Neural progenitor cell (in vitro differentiated cells): ENCODE measurements around the gene ST6GAL1. TPM values are rescaled to one million over a fixed set of nuclear protein-coding genes. Genes with fewer than 3 reads are reported as not detected.

Experiments used
- DNase-seq: peaks from one replicate; pipeline ENCODE4 v3.0.0-alpha.2; 2016; ENCODE audit warnings: low spot score
- H2AFZ ChIP-seq: fragments of 200-600 bp; sonication (generic); replicated peaks from 2 replicates; pipeline ENCODE4 v1.6.1; 2016; ENCODE audit warnings: antibody characterized with exemption
- H3F3A ChIP-seq: fragments of 200-600 bp; sonication (generic); 2 replicates; pipeline ENCODE4 v1.6.1; 2016; ENCODE audit warnings: antibody characterized with exemption, low read depth
- H3K27ac ChIP-seq: fragments of 200-600 bp; sonication (generic); 2 replicates; pipeline ENCODE4 v1.5.1; 2016; ENCODE audit warnings: mild to moderate bottlenecking
- H3K27me3 ChIP-seq: fragments of 200-600 bp; sonication (generic); 2 replicates; pipeline ENCODE4 v1.6.1; 2016; ENCODE audit warnings: mild to moderate bottlenecking, moderate library complexity
- H3K36me3 ChIP-seq: fragments of 200-600 bp; sonication (generic); 2 replicates; pipeline ENCODE4 v1.5.1; 2016
- H3K4me1 ChIP-seq: fragments of 200-600 bp; sonication (generic); 2 replicates; pipeline ENCODE4 v1.6.1; 2016; ENCODE audit warnings: mixed run types
- H3K4me2 ChIP-seq: fragments of 200-600 bp; sonication (generic); 2 replicates; pipeline ENCODE4 v1.6.1; 2016
- H3K4me3 ChIP-seq: fragments of 200-600 bp; sonication (generic); 2 replicates; pipeline ENCODE4 v1.5.1; 2016
- H3K79me2 ChIP-seq: fragments of 200-600 bp; sonication (generic); 2 replicates; pipeline ENCODE4 v1.6.1; 2016; ENCODE audit warnings: low read depth
- H3K9ac ChIP-seq: fragments of 200-600 bp; sonication (generic); 2 replicates; pipeline ENCODE4 v1.6.1; 2016
- H3K9me3 ChIP-seq: fragments of 200-600 bp; sonication (generic); 2 replicates; pipeline ENCODE4 v1.5.1; 2016; ENCODE audit warnings: low read depth
- H4K20me1 ChIP-seq: fragments of 200-600 bp; sonication (generic); 2 replicates; pipeline ENCODE4 v1.6.1; 2016; ENCODE audit warnings: low read depth
- H3K27ac Mint-ChIP-seq: 3 replicates; pipeline ENCODE4 v1.8.0; 2021; ENCODE audit warnings: mixed read lengths
- H3K27me3 Mint-ChIP-seq: 2 replicates; pipeline ENCODE4 v1.8.0; 2022; ENCODE audit warnings: low read depth, mild to moderate bottlenecking, inconsistent platforms, moderate library complexity, mixed read lengths; ENCODE audit not compliant: insufficient read depth
- H3K36me3 Mint-ChIP-seq: 3 replicates; pipeline ENCODE4 v1.8.0; 2021; ENCODE audit warnings: mixed read lengths
- H3K4me1 Mint-ChIP-seq: 3 replicates; pipeline ENCODE4 v1.8.0; 2021; ENCODE audit warnings: mixed read lengths
- H3K4me3 Mint-ChIP-seq: 3 replicates; pipeline ENCODE4 v1.8.0; 2021; ENCODE audit warnings: mild to moderate bottlenecking, moderate library complexity, mixed read lengths
- H3K9me3 Mint-ChIP-seq: 3 replicates; pipeline ENCODE4 v1.8.0; 2020; ENCODE audit warnings: mixed read lengths
- EZH2 ChIP-seq: fragments of 200-600 bp; sonication (generic); IDR thresholded peaks from 2 replicates; pipeline ENCODE4 v1.6.1; 2017; ENCODE audit warnings: antibody characterized with exemption, mild to moderate bottlenecking, moderate library complexity
- EZH2phosphoT487 ChIP-seq: fragments of 200-600 bp; sonication (generic); IDR thresholded peaks from 2 replicates; pipeline ENCODE4 v1.6.1; 2017; ENCODE audit warnings: antibody characterized with exemption
- total RNA-seq: library from RNA; depleted of rRNA; stranded (reverse); fragments of >200 nt; gene quantifications from 2 replicates; pipeline ENCODE4 v1.2.3, GENCODE V29; 2015; ENCODE audit warnings: low replicate concordance
- TF ChIP-seq, protein P1 (sequence below): fragments of 200-600 bp; sonication (generic); IDR thresholded peaks from 2 replicates; pipeline ENCODE4 v1.5.1; 2017; ENCODE audit warnings: antibody characterized with exemption, mild to moderate bottlenecking

Gene ST6GAL1
- total RNA-seq, 1 donor from 2014 or later = 27.3 TPM

- DNase-seq = no peak
- Histone ChIP-seq H4K20me1 (no peaks in the 10 kb centered on the region), H3K4me2 (no peak overlapping the region), H3K27me3 (no peaks in the 10 kb centered on the region), H3F3A (no peaks in the 10 kb centered on the region), H3K79me2 (no peaks in the 10 kb centered on the region), H3K27ac (no peak overlapping the region), H2AFZ (no peak overlapping the region), H3K9me3 (no peaks in the 10 kb centered on the region), H3K4me1 (no peaks in the 10 kb centered on the region), H3K4me3 (no peak overlapping the region), H3K36me3 (no peaks in the 10 kb centered on the region), H3K9ac (no peak overlapping the region)
- TF ChIP-seq EZH2phosphoT487 (no peak), EZH2 (no peak)
- TF ChIP-seq, protein P1, sequence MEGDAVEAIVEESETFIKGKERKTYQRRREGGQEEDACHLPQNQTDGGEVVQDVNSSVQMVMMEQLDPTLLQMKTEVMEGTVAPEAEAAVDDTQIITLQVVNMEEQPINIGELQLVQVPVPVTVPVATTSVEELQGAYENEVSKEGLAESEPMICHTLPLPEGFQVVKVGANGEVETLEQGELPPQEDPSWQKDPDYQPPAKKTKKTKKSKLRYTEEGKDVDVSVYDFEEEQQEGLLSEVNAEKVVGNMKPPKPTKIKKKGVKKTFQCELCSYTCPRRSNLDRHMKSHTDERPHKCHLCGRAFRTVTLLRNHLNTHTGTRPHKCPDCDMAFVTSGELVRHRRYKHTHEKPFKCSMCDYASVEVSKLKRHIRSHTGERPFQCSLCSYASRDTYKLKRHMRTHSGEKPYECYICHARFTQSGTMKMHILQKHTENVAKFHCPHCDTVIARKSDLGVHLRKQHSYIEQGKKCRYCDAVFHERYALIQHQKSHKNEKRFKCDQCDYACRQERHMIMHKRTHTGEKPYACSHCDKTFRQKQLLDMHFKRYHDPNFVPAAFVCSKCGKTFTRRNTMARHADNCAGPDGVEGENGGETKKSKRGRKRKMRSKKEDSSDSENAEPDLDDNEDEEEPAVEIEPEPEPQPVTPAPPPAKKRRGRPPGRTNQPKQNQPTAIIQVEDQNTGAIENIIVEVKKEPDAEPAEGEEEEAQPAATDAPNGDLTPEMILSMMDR = no peak
- no peak overlapping the region for H3K27ac Mint-ChIP-seq
- H3K27me3 Mint-ChIP-seq = no peaks in the 10 kb centered on the region
- H3K9me3 Mint-ChIP-seq = peaks cover 15% of the 10 kb centered on the region
- H3K4me3 Mint-ChIP-seq = no peak overlapping the region
- no peaks in the 10 kb centered on the region for H3K4me1 Mint-ChIP-seq
- H3K36me3 Mint-ChIP-seq = no peaks in the 10 kb centered on the region
These were observed 171.1 kb downstream of the ST6GAL1 start for GRCh38 chr3:187101184-187102072.

GRCh38 chr3:187102073-187102634 lies 171.8 kb downstream of the ST6GAL1 start:
- Histone ChIP-seq H3K36me3 (no peaks in the 10 kb centered on the region), H3K4me3 (no peak overlapping the region), H2AFZ (no peak overlapping the region), H3K4me2 (no peak overlapping the region), H3K4me1 (no peaks in the 10 kb centered on the region), H3K9me3 (no peaks in the 10 kb centered on the region), H4K20me1 (no peaks in the 10 kb centered on the region), H3K27ac (no peak overlapping the region), H3K79me2 (no peaks in the 10 kb centered on the region), H3K27me3 (no peaks in the 10 kb centered on the region), H3F3A (no peaks in the 10 kb centered on the region), H3K9ac (no peak overlapping the region)
- no peak for DNase-seq
- Mint-ChIP-seq H3K27me3 (no peaks in the 10 kb centered on the region), H3K4me3 (no peak overlapping the region), H3K36me3 (no peaks in the 10 kb centered on the region), H3K27ac (no peak overlapping the region), H3K4me1 (no peaks in the 10 kb centered on the region), H3K9me3 (peaks cover 13% of the 10 kb centered on the region)
- TF ChIP-seq, protein P1 = no peak
- TF ChIP-seq EZH2phosphoT487 = no peak
- no peak for TF ChIP-seq EZH2

DNA sequence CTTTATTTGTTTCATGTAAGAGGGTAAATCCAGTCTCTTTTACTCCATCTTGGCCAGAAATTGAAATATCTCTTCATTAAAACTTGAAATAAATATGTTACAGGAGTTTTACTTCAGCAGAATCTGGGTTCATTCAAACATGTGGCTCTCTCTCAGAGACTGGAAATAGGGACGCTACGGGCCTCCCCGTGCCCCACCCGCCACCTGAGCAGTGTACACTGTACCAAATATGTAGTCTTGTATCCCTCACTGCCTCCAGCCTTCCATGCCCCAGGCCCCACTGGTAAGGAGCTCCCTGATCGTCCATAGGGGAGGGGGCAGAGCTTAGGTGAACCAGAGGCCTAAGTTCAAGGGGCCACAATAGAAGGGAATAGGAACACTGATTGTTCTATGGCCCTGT lies 172.9 kb downstream of the ST6GAL1 start:
- Mint-ChIP-seq H3K36me3 (no peaks in the 10 kb centered on the region), H3K27ac (no peak overlapping the region), H3K27me3 (no peaks in the 10 kb centered on the region), H3K4me3 (no peak overlapping the region), H3K9me3 (peaks cover 9% of the 10 kb centered on the region), H3K4me1 (no peaks in the 10 kb centered on the region)
- H3F3A ChIP-seq = no peaks in the 10 kb centered on the region
- no peaks in the 10 kb centered on the region for H3K4me1 ChIP-seq
- H3K9ac ChIP-seq = no peak overlapping the region
- no peaks in the 10 kb centered on the region for H3K27me3 ChIP-seq
- H4K20me1 ChIP-seq = no peaks in the 10 kb centered on the region
- H3K79me2 ChIP-seq = no peaks in the 10 kb centered on the region
- H3K4me2 ChIP-seq = no peak overlapping the region
- no peak for DNase-seq
- no peak overlapping the region for H2AFZ ChIP-seq
- TF ChIP-seq EZH2phosphoT487 = no peak
- TF ChIP-seq, protein P1 = no peak
- TF ChIP-seq EZH2 = no peak
- no peaks in the 10 kb centered on the region for H3K9me3 ChIP-seq
- H3K27ac ChIP-seq = no peak overlapping the region
- H3K4me3 ChIP-seq = no peak overlapping the region
- no peaks in the 10 kb centered on the region for H3K36me3 ChIP-seq
